K562 (cell line): ENCODE results near the gene DCLK1. TPM values are rescaled to one million over a fixed set of nuclear protein-coding genes. Genes with fewer than 3 reads are reported as not detected.

Experiments
- ATAC-seq: fragments of 200-7000 bp; cut with Tn5 transposase; 3 replicates; pipeline ENCODE4 v1.9.1; 2020; ENCODE audit warnings: moderate library complexity
- BruUV-seq: library from RNA; stranded (reverse); fragments of 400-500 nt; replicated peaks from 2 replicates; lab custom pipeline; 2021; lab: Mats Ljungman, UMichigan
- CTCF ChIA-PET: fragments of 300-600 bp; formaldehyde crosslinking; extraction: SDS; loops from one replicate; lab custom pipeline; 2021; ENCODE audit warnings: low intra/inter-chr PET ratio; lab: Yijun Ruan, JAX
- POLR2A ChIA-PET: fragments of 300-600, 350-650 bp; sonication (Branson Sonifier 250); formaldehyde crosslinking; extraction: SDS; loops from one replicate; lab custom pipeline; 2021; ENCODE audit warnings: antibody characterized with exemption, inconsistent platforms; lab: Yijun Ruan, JAX
- DNase-seq, 4 experiments: peaks; one replicate each; pipeline versions ENCODE4 v3.0.0 to v3.0.0-alpha.2; 2011 to 2018; ENCODE audit warnings: low spot score in 3 of 4, mixed read lengths in 3 of 4; ENCODE audit errors: extremely low read depth in 1 of 4
- FAIRE-seq: peaks from 2 replicates; lab custom pipeline; 2011; peaks lifted over from hg19 to GRCh38; lab: Jason Lieb, UNC
- H2AFZ ChIP-seq: 2 replicates; pipeline ENCODE4 v1.6.0; 2011; ENCODE audit warnings: low read depth, low read length, control low read depth, inconsistent platforms
- H3K27ac ChIP-seq: fragments of 200-600 bp; 3 replicates; pipeline ENCODE4 v1.8.0; 2011; ENCODE audit warnings: low read depth, mild to moderate bottlenecking, control low read depth, inconsistent platforms, low read length, moderate library complexity, mixed read lengths; ENCODE audit errors: extremely low read depth
- H3K27me3 ChIP-seq, 2 experiments: fragments of 300-600 bp in 1 of 2; 2 replicates in 1 of 2; 3 replicates in 1 of 2; pipeline versions ENCODE4 v1.6.0 to v1.8.0; 2011; ENCODE audit warnings: inconsistent platforms in 2 of 2, low read length in 2 of 2, mild to moderate bottlenecking in 1 of 2, mixed read lengths in 1 of 2, moderate library complexity in 1 of 2; ENCODE audit not compliant: control insufficient read depth in 2 of 2, insufficient read depth in 2 of 2
- H3K36me3 ChIP-seq: fragments of 300-600 bp; 3 replicates; pipeline ENCODE4 v1.8.0; 2011; ENCODE audit warnings: mild to moderate bottlenecking, low read length, inconsistent platforms; ENCODE audit not compliant: control insufficient read depth, insufficient read depth
- H3K4me1 ChIP-seq, 2 experiments: fragments of 200-600 bp in 1 of 2; replicated peaks in 1 of 2; 2 replicates in 1 of 2; 3 replicates in 1 of 2; pipeline versions ENCODE4 v1.5.1 to v1.8.0; 2011; ENCODE audit warnings: inconsistent platforms in 2 of 2, low read length in 2 of 2, mild to moderate bottlenecking in 1 of 2, mixed read lengths in 1 of 2, moderate library complexity in 1 of 2; ENCODE audit not compliant: control insufficient read depth in 2 of 2, insufficient read depth in 2 of 2
- H3K4me2 ChIP-seq: 2 replicates; pipeline ENCODE4 v1.6.1; 2011; ENCODE audit warnings: low read length, control low read depth, inconsistent platforms, mixed read lengths; ENCODE audit not compliant: insufficient read depth
- H3K4me3 ChIP-seq: fragments of 200-600 bp; sonication (generic), shearing (Covaris generic); 2 replicates; pipeline ENCODE4 v1.5.1; 2016; ENCODE audit warnings: control low read depth, inconsistent platforms
- H3K79me2 ChIP-seq: fragments of 200-600 bp; 3 replicates; pipeline ENCODE4 v1.8.0; 2011; ENCODE audit warnings: low read length, inconsistent platforms; ENCODE audit not compliant: control insufficient read depth, insufficient read depth
- H3K9ac ChIP-seq, 2 experiments: 2 replicates each; pipeline versions ENCODE4 v1.6.0 to v1.6.1; 2011; ENCODE audit warnings: low read depth in 2 of 2, low read length in 2 of 2, control low read depth in 1 of 2, inconsistent platforms in 1 of 2, mild to moderate bottlenecking in 1 of 2, mixed read lengths in 1 of 2; ENCODE audit not compliant: insufficient read depth in 1 of 2
- H3K9me1 ChIP-seq: one replicate; pipeline ENCODE4 v1.6.0; 2011; ENCODE audit warnings: inconsistent platforms, mild to moderate bottlenecking, low read length, moderate library complexity; ENCODE audit not compliant: control insufficient read depth, insufficient read depth
- H3K9me3 ChIP-seq: replicated peaks from 2 replicates; pipeline ENCODE4 v1.5.1; 2011; ENCODE audit warnings: low read depth, low read length, inconsistent platforms; ENCODE audit not compliant: control insufficient read depth, insufficient read depth
- H4K20me1 ChIP-seq: replicated peaks from 2 replicates; pipeline ENCODE4 v1.6.1; 2011; ENCODE audit warnings: low read length, inconsistent platforms, mixed read lengths; ENCODE audit not compliant: control insufficient read depth, insufficient read depth
- ATF6 ChIP-seq: sonication (generic); formaldehyde crosslinking; IDR thresholded peaks from 2 replicates; pipeline ENCODE4 v1.4.0; 2020; ENCODE audit warnings: mild to moderate bottlenecking, missing genetic modification reagents
- CBX5 ChIP-seq: IDR thresholded peaks from 2 replicates; pipeline ENCODE4 v1.6.1; 2014; ENCODE audit warnings: low read depth, borderline replicate concordance
- DIDO1 ChIP-seq: fragments of 450-650 bp; IDR thresholded peaks from 2 replicates; pipeline ENCODE4 v1.6.1; 2016; ENCODE audit warnings: low read depth, missing biosample characterization, missing genetic modification characterization
- KDM4B ChIP-seq, 2 experiments: fragments of 450-650 bp in 1 of 2; sonication (generic) in 1 of 2; IDR thresholded peaks; 2 replicates each; pipeline ENCODE4 v1.6.1; 2016 to 2017; ENCODE audit warnings: borderline replicate concordance in 2 of 2, antibody characterized with exemption in 1 of 2, low read depth in 1 of 2, mild to moderate bottlenecking in 1 of 2
- POLR2A ChIP-seq: fragments of 450-650 bp; conservative IDR thresholded peaks from 2 replicates; pipeline ENCODE4 v1.6.1; 2016
- RBM17 ChIP-seq: fragments of 200-400 bp; formaldehyde crosslinking; IDR thresholded peaks from 2 replicates; pipeline ENCODE4 v1.6.1; 2017; ENCODE audit warnings: low read depth, mild to moderate bottlenecking, low read length, borderline replicate concordance
- ZBTB12 ChIP-seq: fragments of 250-450 bp; sonication (Bioruptor Pico); IDR thresholded peaks from 2 replicates; pipeline ENCODE4 v1.4.0; 2020
- ZNF133 ChIP-seq: fragments of 250-450 bp; sonication (Bioruptor Pico); IDR thresholded peaks from 2 replicates; pipeline ENCODE4 v1.4.0; 2020; ENCODE audit warnings: mild to moderate bottlenecking
- ZNF3 ChIP-seq: fragments of 250-450 bp; sonication (Bioruptor Pico); IDR thresholded peaks from 2 replicates; pipeline ENCODE4 v1.5.0; 2021; ENCODE audit warnings: mild to moderate bottlenecking, moderate library complexity
- WGBS: fragments of 100-300 bp; shearing (Covaris generic); methylation state at CpG from one replicate; pipeline ENCODE4 v1.1.6; 2016; ENCODE audit warnings: low coverage, mixed read lengths; ENCODE audit not compliant: insufficient coverage; ENCODE audit errors: missing lambda C conversion rate; 5-methylcytosine and 5-hydroxymethylcytosine counted together
- in situ Hi-C: fragments of 300-500 bp; cut with MboI; formaldehyde crosslinking; loops from 4 replicates; pipeline ENCODE4 v1.15.0; 2018; ENCODE audit warnings: inconsistent platforms, mixed read lengths
- intact Hi-C: fragments of 100-400 bp; cut with micrococcal nuclease; formaldehyde crosslinking; loops from 2 replicates; pipeline ENCODE4 v1.14.2; 2022
- polyA plus RNA-seq, 8 experiments: library from polyadenylated mRNA; depleted of rRNA in 4 of 8; stranded (reverse) in 5 of 8; unstranded in 3 of 8; fragments of >200 nt; fragmentation: Nextera tagmentation in 2 of 8; fragmentation: Illumina TruSeq in 1 of 8; extraction: Ambion mirVana in 2 of 8; extraction: Trizol in 1 of 8; gene quantifications; 2 replicates each; pipeline versions ENCODE4 v1.2.1 to v1.2.3, GENCODE V29; 2011 to 2014; ENCODE audit warnings: inconsistent platforms in 1 of 8, missing spikeins in 1 of 8
- total RNA-seq, 7 experiments: library from RNA; depleted of rRNA in 6 of 7; stranded (reverse); fragments of >200 nt in 6 of 7; fragmentation: Illumina TruSeq in 2 of 7; extraction: Trizol in 2 of 7; gene quantifications; 2 replicates each; pipeline versions ENCODE4 v1.2.1 to v1.2.3, GENCODE V29; 2011 to 2021; ENCODE audit warnings: low replicate concordance in 1 of 7

Gene DCLK1
- total and polyA plus RNA-seq, 9 of the 15 experiments (the other 6 are each of a cell fraction or from before 2014, with no cell fraction given) = 0.07 TPM; not detected in 8

- H3K9ac ChIP-seq = no peak overlapping the region
- no peaks in the 10 kb centered on the region for H3K4me1 ChIP-seq
- ChIA-PET CTCF (no interaction called here), POLR2A (no interaction called here)
- no TSS peak for BruUV-seq
- no peak overlapping the region for H3K4me3 ChIP-seq
- FAIRE-seq (no peak), DNase-seq (no peak), ATAC-seq (no peak)
- H3K9me3 ChIP-seq = no peaks in the 10 kb centered on the region
- no peak overlapping the region for H3K27ac ChIP-seq
- intact Hi-C loops (no loop called here), in situ Hi-C loops (no loop called here)
- no peaks in the 10 kb centered on the region for H4K20me1 ChIP-seq
- TF ChIP-seq ZNF133 (CRISPR knock-in tag) = no peak
- TF ChIP-seq ATF6 (CRISPR knock-in tag) = no peak
- TF ChIP-seq DIDO1 = no peak
- TF ChIP-seq POLR2A = no peak
- no peak for TF ChIP-seq RBM17
- TF ChIP-seq CBX5 = no peak
- no peak for TF ChIP-seq ZNF3 (CRISPR knock-in tag)
- no peak for TF ChIP-seq ZBTB12 (CRISPR knock-in tag)
- no peak for TF ChIP-seq KDM4B (IDR thresholded peaks at IDR 0.05; ENCODE audit: borderline replicate concordance in 2 of 2, low read depth in 1 of 2)
- no peak overlapping the region for H2AFZ ChIP-seq
- no peak overlapping the region for H3K4me2 ChIP-seq
- 0% methylated on average over 3 of the region's 3 CpGs for WGBS
- no peaks in the 10 kb centered on the region for H3K36me3 ChIP-seq
- H3K27me3 ChIP-seq = no peaks in the 10 kb centered on the region
- H3K9me1 ChIP-seq = no peaks in the 10 kb centered on the region
- no peaks in the 10 kb centered on the region for H3K79me2 ChIP-seq
Measured at GRCh38 chr13:35925669-35926068, 205.5 kb downstream of the DCLK1 start.
